ENCODE results near the gene CAMTA1. TPM values are rescaled to one million over a fixed set of nuclear protein-coding genes. Genes with fewer than 3 reads are reported as not detected.

Gene CAMTA1
- total RNA-seq, 1 experiment from 2014 or later = 69.5 TPM

DNA sequence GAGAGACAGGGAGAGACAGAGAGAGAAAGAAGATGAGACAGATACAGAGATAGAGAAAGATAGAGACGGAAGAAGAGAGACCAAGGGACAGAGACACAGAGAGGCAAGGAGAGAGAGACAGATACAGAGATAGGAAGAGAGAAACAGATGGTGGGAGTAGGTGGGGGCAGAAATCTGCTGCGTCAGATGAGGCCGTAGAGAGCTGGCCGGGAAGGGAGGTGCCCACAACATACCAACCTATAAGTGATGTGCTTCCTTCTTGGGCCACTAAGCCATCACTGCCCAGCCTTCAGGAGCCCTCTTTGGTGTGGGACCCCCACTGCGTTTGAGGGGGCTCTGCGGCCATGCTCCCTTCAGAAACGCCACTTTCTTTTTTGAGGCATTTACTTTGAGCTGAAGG lies 678.3 kb downstream of the CAMTA1 start:
- Histone ChIP-seq H3K9me2 (ENCODE audit: insufficient read depth) (no peaks in the 10 kb centered on the region), H2AFZ (ENCODE audit: low read depth, low read length, poor library complexity, severe bottlenecking) (no peak overlapping the region), H3K4me2 (ENCODE audit: low read length) (no peak overlapping the region), H4K20me1 (ENCODE audit: insufficient read depth) (no peaks in the 10 kb centered on the region), H3K27ac (ENCODE audit: low read depth, low read length) (no peak overlapping the region), H3K4me3 (replicated peaks in 1 of 2; ENCODE audit: low read depth in 1 of 2, low read length in 2 of 2) (no peak overlapping the region), H3K79me2 (ENCODE audit: insufficient read depth, low read length) (no peaks in the 10 kb centered on the region), H3K9me3 (ENCODE audit: control insufficient read depth in 1 of 2, insufficient read depth in 1 of 2, low read depth in 1 of 2, low read length in 2 of 2) (no peaks in the 10 kb centered on the region), H3K9ac (ENCODE audit: low read length) (no peak overlapping the region), H3K4me1 (ENCODE audit: control insufficient read depth in 1 of 2, insufficient read depth in 2 of 2, low read length in 2 of 2) (no peaks in the 10 kb centered on the region), H3K27me3 (ENCODE audit: insufficient read depth, low read length) (no peaks in the 10 kb centered on the region), H3K36me3 (ENCODE audit: control insufficient read depth in 1 of 2, insufficient read depth in 2 of 2, low read length in 2 of 2) (no peaks in the 10 kb centered on the region)
- TF ChIP-seq, protein P1, sequence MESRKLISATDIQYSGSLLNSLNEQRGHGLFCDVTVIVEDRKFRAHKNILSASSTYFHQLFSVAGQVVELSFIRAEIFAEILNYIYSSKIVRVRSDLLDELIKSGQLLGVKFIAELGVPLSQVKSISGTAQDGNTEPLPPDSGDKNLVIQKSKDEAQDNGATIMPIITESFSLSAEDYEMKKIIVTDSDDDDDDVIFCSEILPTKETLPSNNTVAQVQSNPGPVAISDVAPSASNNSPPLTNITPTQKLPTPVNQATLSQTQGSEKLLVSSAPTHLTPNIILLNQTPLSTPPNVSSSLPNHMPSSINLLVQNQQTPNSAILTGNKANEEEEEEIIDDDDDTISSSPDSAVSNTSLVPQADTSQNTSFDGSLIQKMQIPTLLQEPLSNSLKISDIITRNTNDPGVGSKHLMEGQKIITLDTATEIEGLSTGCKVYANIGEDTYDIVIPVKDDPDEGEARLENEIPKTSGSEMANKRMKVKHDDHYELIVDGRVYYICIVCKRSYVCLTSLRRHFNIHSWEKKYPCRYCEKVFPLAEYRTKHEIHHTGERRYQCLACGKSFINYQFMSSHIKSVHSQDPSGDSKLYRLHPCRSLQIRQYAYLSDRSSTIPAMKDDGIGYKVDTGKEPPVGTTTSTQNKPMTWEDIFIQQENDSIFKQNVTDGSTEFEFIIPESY (IDR thresholded peaks at IDR 0.05; ENCODE audit: extremely low read depth, insufficient replicate concordance, low read length) = no peak
- TF ChIP-seq ATF3 (IDR thresholded peaks at IDR 0.05) = no peak
- TF ChIP-seq SIN3A (IDR thresholded peaks at IDR 0.05; ENCODE audit: low read depth) = no peak
- no peak for TF ChIP-seq REST (IDR thresholded peaks at IDR 0.05; ENCODE audit: low read depth)
- no peak for TF ChIP-seq RAD21 (IDR thresholded peaks at IDR 0.05; ENCODE audit: low read depth)
- no peak for TF ChIP-seq POLR2AphosphoS5 (IDR thresholded peaks at IDR 0.05; ENCODE audit: low read depth, low read length)
- TF ChIP-seq CBX3 (IDR thresholded peaks at IDR 0.05; ENCODE audit: low read depth) = no peak
- no peak for TF ChIP-seq POLR2A (IDR thresholded peaks at IDR 0.05; ENCODE audit: borderline replicate concordance, extremely low read depth, insufficient read depth, insufficient read length)
- TF ChIP-seq CEBPB (IDR thresholded peaks at IDR 0.05; ENCODE audit: low read depth) = no peak
- TF ChIP-seq YY1 (IDR thresholded peaks at IDR 0.05; ENCODE audit: extremely low read depth, insufficient replicate concordance, low read depth, low read length) = no peak
- no peak for TF ChIP-seq EGR1 (IDR thresholded peaks at IDR 0.05; ENCODE audit: low read depth)
- TF ChIP-seq EZH2phosphoT487 (IDR thresholded peaks at IDR 0.05; ENCODE audit: borderline replicate concordance) = no peak
- TF ChIP-seq ZFX (IDR thresholded peaks at IDR 0.05) = no peak
- no peak for TF ChIP-seq TCF7L2 (IDR thresholded peaks at IDR 0.05; ENCODE audit: borderline replicate concordance, extremely low read depth, insufficient read depth, insufficient read length)
- TF ChIP-seq EZH2 (IDR thresholded peaks at IDR 0.05) = no peak
- no peak for TF ChIP-seq SRF (IDR thresholded peaks at IDR 0.05; ENCODE audit: low read depth)
- intact Hi-C loops (cut with micrococcal nuclease) = no loop called here
- POLR2A ChIA-PET = no interaction called here
- CTCF ChIA-PET = no interaction called here
- RAD21 ChIA-PET (ENCODE audit: low non-redundant PET in 1 of 2, low total read pairs in 2 of 2, uncharacterized antibody in 2 of 2, unreplicated experiment in 2 of 2) = no interaction called here
- DNase-seq (ENCODE audit: low read depth, low spot score) (no peak), ATAC-seq (no peak; the same call in 1 of the 2 replicates)
- no TSS peak for BruUV-seq (replicated peaks)

Measured in HCT116 (cell line).